ENCODE data around the gene SLCO4A1.

DNA sequence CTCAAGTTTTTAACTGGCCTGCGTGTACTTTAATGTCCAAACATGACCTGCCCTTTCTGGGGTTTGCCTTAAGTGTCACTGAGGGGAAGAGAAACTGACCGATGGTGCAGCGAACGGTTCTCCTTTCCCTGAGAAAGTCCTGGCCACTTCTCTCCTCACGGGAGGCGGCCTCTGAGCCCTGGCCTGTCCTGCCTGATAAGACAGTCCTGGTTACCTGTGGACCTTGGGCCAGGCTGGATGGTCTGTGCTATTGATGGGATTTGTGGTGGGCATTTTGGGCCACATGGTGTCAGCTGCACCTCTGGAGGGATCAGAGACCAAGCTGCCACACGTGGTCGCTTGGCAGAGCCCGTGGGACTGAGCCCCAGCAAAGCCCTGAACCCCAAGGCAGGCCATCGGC lies 54.7 kb downstream of the SLCO4A1 start:
- TF ChIP-seq EZH2 (IDR thresholded peaks at IDR 0.05; ENCODE audit: low read length, unreplicated experiment) (no peak), EZH2phosphoT487 (IDR thresholded peaks at IDR 0.05; ENCODE audit: borderline replicate concordance, low read length) (no peak)
- TF ChIP-seq, protein P1, sequence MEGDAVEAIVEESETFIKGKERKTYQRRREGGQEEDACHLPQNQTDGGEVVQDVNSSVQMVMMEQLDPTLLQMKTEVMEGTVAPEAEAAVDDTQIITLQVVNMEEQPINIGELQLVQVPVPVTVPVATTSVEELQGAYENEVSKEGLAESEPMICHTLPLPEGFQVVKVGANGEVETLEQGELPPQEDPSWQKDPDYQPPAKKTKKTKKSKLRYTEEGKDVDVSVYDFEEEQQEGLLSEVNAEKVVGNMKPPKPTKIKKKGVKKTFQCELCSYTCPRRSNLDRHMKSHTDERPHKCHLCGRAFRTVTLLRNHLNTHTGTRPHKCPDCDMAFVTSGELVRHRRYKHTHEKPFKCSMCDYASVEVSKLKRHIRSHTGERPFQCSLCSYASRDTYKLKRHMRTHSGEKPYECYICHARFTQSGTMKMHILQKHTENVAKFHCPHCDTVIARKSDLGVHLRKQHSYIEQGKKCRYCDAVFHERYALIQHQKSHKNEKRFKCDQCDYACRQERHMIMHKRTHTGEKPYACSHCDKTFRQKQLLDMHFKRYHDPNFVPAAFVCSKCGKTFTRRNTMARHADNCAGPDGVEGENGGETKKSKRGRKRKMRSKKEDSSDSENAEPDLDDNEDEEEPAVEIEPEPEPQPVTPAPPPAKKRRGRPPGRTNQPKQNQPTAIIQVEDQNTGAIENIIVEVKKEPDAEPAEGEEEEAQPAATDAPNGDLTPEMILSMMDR (conservative IDR thresholded peaks at IDR 0.05; ENCODE audit: low read depth, low read length) = no peak
